HCT116 (cell line): ENCODE data around the gene PRRT1.

Source experiments
- CEBPB ChIP-seq: IDR thresholded peaks from 2 replicates; pipeline ENCODE4 v1.6.1; 2012; ENCODE audit warnings: low read depth
- CTCF ChIP-seq, 3 experiments: fragments of 200-600 bp in 1 of 3; sonication (generic) in 1 of 3; IDR thresholded peaks in 2 of 3; conservative IDR thresholded peaks in 1 of 3; 2 replicates each; pipeline ENCODE4 v1.5.1; 2012 to 2017; ENCODE audit warnings: low read depth in 2 of 3, low read length in 2 of 3, antibody characterized with exemption in 1 of 3, borderline replicate concordance in 1 of 3, control low read depth in 1 of 3, mild to moderate bottlenecking in 1 of 3, mixed read lengths in 1 of 3, mixed run types in 1 of 3, moderate library complexity in 1 of 3; ENCODE audit not compliant: insufficient read depth in 1 of 3
- EGR1 ChIP-seq: IDR thresholded peaks from 2 replicates; pipeline ENCODE4 v1.6.1; 2012; ENCODE audit warnings: low read depth
- EZH2 ChIP-seq: fragments of 200-600 bp; sonication (generic); IDR thresholded peaks from 2 replicates; pipeline ENCODE4 v1.6.1; 2017; ENCODE audit warnings: antibody characterized with exemption, mixed run types
- EZH2phosphoT487 ChIP-seq: fragments of 200-600 bp; IDR thresholded peaks from 2 replicates; pipeline ENCODE4 v1.6.1; 2018; ENCODE audit warnings: antibody characterized with exemption, borderline replicate concordance
- JUND ChIP-seq: IDR thresholded peaks from 2 replicates; pipeline ENCODE4 v1.6.1; 2012
- MAX ChIP-seq: IDR thresholded peaks from 2 replicates; pipeline ENCODE4 v1.6.1; 2012
- POLR2A ChIP-seq: IDR thresholded peaks from 2 replicates; pipeline ENCODE4 v1.7.0; 2011; ENCODE audit warnings: borderline replicate concordance; ENCODE audit not compliant: insufficient read depth, insufficient read length; ENCODE audit errors: extremely low read depth
- POLR2AphosphoS5 ChIP-seq: IDR thresholded peaks from 2 replicates; pipeline ENCODE4 v1.6.1; 2011; ENCODE audit warnings: mild to moderate bottlenecking, low read depth, low read length, moderate library complexity
- SIN3A ChIP-seq: IDR thresholded peaks from 2 replicates; pipeline ENCODE4 v1.6.1; 2012; ENCODE audit warnings: low read depth
- YY1 ChIP-seq: IDR thresholded peaks from 2 replicates; pipeline ENCODE4 v1.6.1; 2011; ENCODE audit warnings: low read length, low read depth, moderate library complexity, mild to moderate bottlenecking; ENCODE audit not compliant: insufficient replicate concordance; ENCODE audit errors: extremely low read depth
- ZBTB33 ChIP-seq: IDR thresholded peaks from 2 replicates; pipeline ENCODE4 v1.6.1; 2011; ENCODE audit warnings: mild to moderate bottlenecking, low read length, moderate library complexity; ENCODE audit not compliant: insufficient replicate concordance; ENCODE audit errors: extremely low read depth
- ZNF274 ChIP-seq: fragments of 200-500 bp; sonication (Bioruptor generic); IDR thresholded peaks from 2 replicates; pipeline ENCODE4 v1.6.1; 2014; ENCODE audit warnings: mild to moderate bottlenecking, low read depth, low read length, inconsistent platforms
- TF ChIP-seq, protein P1 (sequence below): IDR thresholded peaks from 2 replicates; pipeline ENCODE4 v1.6.1; 2012; ENCODE audit warnings: low read depth

- no peak for TF ChIP-seq CTCF (IDR thresholded peaks at IDR 0.05 in 2 of 3, conservative IDR thresholded peaks at IDR 0.05 in 1 of 3; ENCODE audit: borderline replicate concordance in 1 of 3, insufficient read depth in 1 of 3, low read depth in 2 of 3, low read length in 2 of 3)
- TF ChIP-seq ZNF274: no peak
- TF ChIP-seq EZH2: no peak
- TF ChIP-seq POLR2AphosphoS5: no peak
- no peak for TF ChIP-seq MAX
- TF ChIP-seq POLR2A: no peak
- TF ChIP-seq SIN3A: no peak
- no peak for TF ChIP-seq EGR1
- TF ChIP-seq JUND: no peak
- TF ChIP-seq EZH2phosphoT487: no peak
- TF ChIP-seq CEBPB: no peak
- TF ChIP-seq, protein P1, sequence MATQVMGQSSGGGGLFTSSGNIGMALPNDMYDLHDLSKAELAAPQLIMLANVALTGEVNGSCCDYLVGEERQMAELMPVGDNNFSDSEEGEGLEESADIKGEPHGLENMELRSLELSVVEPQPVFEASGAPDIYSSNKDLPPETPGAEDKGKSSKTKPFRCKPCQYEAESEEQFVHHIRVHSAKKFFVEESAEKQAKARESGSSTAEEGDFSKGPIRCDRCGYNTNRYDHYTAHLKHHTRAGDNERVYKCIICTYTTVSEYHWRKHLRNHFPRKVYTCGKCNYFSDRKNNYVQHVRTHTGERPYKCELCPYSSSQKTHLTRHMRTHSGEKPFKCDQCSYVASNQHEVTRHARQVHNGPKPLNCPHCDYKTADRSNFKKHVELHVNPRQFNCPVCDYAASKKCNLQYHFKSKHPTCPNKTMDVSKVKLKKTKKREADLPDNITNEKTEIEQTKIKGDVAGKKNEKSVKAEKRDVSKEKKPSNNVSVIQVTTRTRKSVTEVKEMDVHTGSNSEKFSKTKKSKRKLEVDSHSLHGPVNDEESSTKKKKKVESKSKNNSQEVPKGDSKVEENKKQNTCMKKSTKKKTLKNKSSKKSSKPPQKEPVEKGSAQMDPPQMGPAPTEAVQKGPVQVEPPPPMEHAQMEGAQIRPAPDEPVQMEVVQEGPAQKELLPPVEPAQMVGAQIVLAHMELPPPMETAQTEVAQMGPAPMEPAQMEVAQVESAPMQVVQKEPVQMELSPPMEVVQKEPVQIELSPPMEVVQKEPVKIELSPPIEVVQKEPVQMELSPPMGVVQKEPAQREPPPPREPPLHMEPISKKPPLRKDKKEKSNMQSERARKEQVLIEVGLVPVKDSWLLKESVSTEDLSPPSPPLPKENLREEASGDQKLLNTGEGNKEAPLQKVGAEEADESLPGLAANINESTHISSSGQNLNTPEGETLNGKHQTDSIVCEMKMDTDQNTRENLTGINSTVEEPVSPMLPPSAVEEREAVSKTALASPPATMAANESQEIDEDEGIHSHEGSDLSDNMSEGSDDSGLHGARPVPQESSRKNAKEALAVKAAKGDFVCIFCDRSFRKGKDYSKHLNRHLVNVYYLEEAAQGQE: no peak
- no peak for TF ChIP-seq YY1
- no peak for TF ChIP-seq ZBTB33
These were observed 49.5 kb downstream of the PRRT1 start for GRCh38 chr6:32102255-32102654.
